ENCODE measurements around the gene ANO3.
A peak's percentile ranks its signal among the peaks of the same experiment; 100 is the strongest.

- no peak for TF ChIP-seq CEBPB (IDR thresholded peaks at IDR 0.05; ENCODE audit: low read depth, low read length)
- peak; percentile 67 for TF ChIP-seq CTCF (conservative IDR thresholded peaks at IDR 0.05; ENCODE audit: low read depth, low read length)
- no peak for TF ChIP-seq POLR2A (IDR thresholded peaks at IDR 0.05; ENCODE audit: low read depth, low read length)
- peak; percentile 60 for TF ChIP-seq RAD21 (IDR thresholded peaks at IDR 0.05; ENCODE audit: low read length)
- TF ChIP-seq BHLHE40 (IDR thresholded peaks at IDR 0.05; ENCODE audit: low read depth, low read length) = no peak
- TF ChIP-seq USF2 (IDR thresholded peaks at IDR 0.05; ENCODE audit: low read depth, low read length) = no peak
- TF ChIP-seq ELK1 (IDR thresholded peaks at IDR 0.05; ENCODE audit: borderline replicate concordance, low read depth, low read length) = no peak
- TF ChIP-seq RFX5 (IDR thresholded peaks at IDR 0.05; ENCODE audit: low read depth, low read length) = no peak
- TF ChIP-seq MXI1 (IDR thresholded peaks at IDR 0.05; ENCODE audit: borderline replicate concordance, low read depth, low read length) = no peak
- no peak for TF ChIP-seq NFE2L2 (IDR thresholded peaks at IDR 0.05; ENCODE audit: low read depth, low read length)
- TF ChIP-seq SMC3 (IDR thresholded peaks at IDR 0.05; ENCODE audit: low read depth, low read length) = peak; percentile 47
- TF ChIP-seq RCOR1 (IDR thresholded peaks at IDR 0.05; ENCODE audit: insufficient replicate concordance, low read length) = no peak
These were observed 318.0 kb downstream of the ANO3 start for GRCh38 chr11:26649884-26650283.
